GM06990 (cell line): ENCODE data around the gene MBD3L5.
A peak's percentile ranks its signal among the peaks of the same experiment; 100 is the strongest.

Experiments
- DNase-seq: peaks from one replicate; pipeline ENCODE4 v3.0.0-alpha.2; 2011; ENCODE audit not compliant: insufficient read length; ENCODE audit errors: extremely low read depth
- H3K27me3 ChIP-seq: replicated peaks from 2 replicates; pipeline ENCODE4 v1.6.0; 2011; ENCODE audit warnings: low read length; ENCODE audit not compliant: control insufficient read depth, insufficient read depth
- H3K36me3 ChIP-seq: 2 replicates; pipeline ENCODE4 v1.5.1; 2011; ENCODE audit warnings: low read length; ENCODE audit not compliant: control insufficient read depth, insufficient read depth
- H3K4me3 ChIP-seq: replicated peaks from 2 replicates; pipeline ENCODE4 v1.5.1; 2011; ENCODE audit warnings: low read depth, mild to moderate bottlenecking, control low read depth, low read length
- CTCF ChIP-seq: IDR thresholded peaks from 2 replicates; pipeline ENCODE4 v1.5.1; 2011; ENCODE audit warnings: low read length, control low read depth, mild to moderate bottlenecking, inconsistent platforms; ENCODE audit not compliant: insufficient read depth, poor library complexity, severe bottlenecking

MBD3L5 gene

GRCh38 chr19:7067716-7068115 is 37.3 kb downstream of the MBD3L5 start:
- peaks cover 5% of the 10 kb centered on the region for H3K36me3 ChIP-seq
- no peaks in the 10 kb centered on the region for H3K27me3 ChIP-seq
- TF ChIP-seq CTCF: no peak
- H3K4me3 ChIP-seq: no peak overlapping the region
- no peak for DNase-seq

- Histone ChIP-seq H3K27me3 (no peaks in the 10 kb centered on the region), H3K4me3 (no peak overlapping the region; the same call in 1 of the 2 replicates), H3K36me3 (peaks cover 9% of the 10 kb centered on the region)
- no peak for DNase-seq
- TF ChIP-seq CTCF: no peak
Measured at GRCh38 chr19:7068599-7068998, 38.2 kb downstream of the MBD3L5 start.

- TF ChIP-seq CTCF: no peak
- peak; percentile 97 for DNase-seq
- Histone ChIP-seq H3K36me3 (peaks cover 10% of the 10 kb centered on the region), H3K4me3 (peak within 1 kb of the TSS; percentile 88), H3K27me3 (no peaks in the 10 kb centered on the region)
Measured at GRCh38 chr19:7069042-7069903, 38.9 kb downstream of the MBD3L5 start, which contains the start of gene ZNF557. ZNF557 (plus strand) TSS chr19:7069703; CDS start chr19:7075075, 5,372 bp downstream.

- no peaks in the 10 kb centered on the region for H3K27me3 ChIP-seq
- H3K36me3 ChIP-seq: peaks cover 12% of the 10 kb centered on the region
- peak overlapping the region; percentile 88 for H3K4me3 ChIP-seq
- no peak for TF ChIP-seq CTCF
- no peak for DNase-seq
Measured at GRCh38 chr19:7069904-7070226, 39.5 kb downstream of the MBD3L5 start.

- H3K4me3 ChIP-seq: no peak overlapping the region
- peaks cover 35% of the 10 kb centered on the region for H3K36me3 ChIP-seq
- no peak for DNase-seq
- no peak for TF ChIP-seq CTCF
- no peaks in the 10 kb centered on the region for H3K27me3 ChIP-seq
Measured at GRCh38 chr19:7072541-7072940, 42.2 kb downstream of the MBD3L5 start.
